ENCODE measurements around the gene SERTM2.

GRCh38 chrX:111555406-111555958, 44.0 kb downstream of the SERTM2 start:
- no peak for TF ChIP-seq SP2 (IDR thresholded peaks at IDR 0.05; ENCODE audit: low read length)
- no peak for TF ChIP-seq POLR2A (IDR thresholded peaks at IDR 0.05; ENCODE audit: control extremely low read depth in 1 of 2, low read depth in 2 of 2, low read length in 2 of 2)
- TF ChIP-seq CTCF (IDR thresholded peaks at IDR 0.05; ENCODE audit: control extremely low read depth in 1 of 3, insufficient read depth in 1 of 3, low read depth in 1 of 3, low read length in 3 of 3): no peak
- TF ChIP-seq EZH2 (IDR thresholded peaks at IDR 0.05; ENCODE audit: low read depth, low read length, severe bottlenecking): no peak
- TF ChIP-seq FOSL1 (IDR thresholded peaks at IDR 0.05; ENCODE audit: insufficient read depth, low read depth, low read length): no peak
- TF ChIP-seq EP300 (IDR thresholded peaks at IDR 0.05; ENCODE audit: borderline replicate concordance in 1 of 2, low read depth in 2 of 2, low read length in 2 of 2): no peak
- TF ChIP-seq GABPA (IDR thresholded peaks at IDR 0.05; ENCODE audit: borderline replicate concordance, insufficient read depth, low read length): no peak
- no peak for TF ChIP-seq CBX8 (IDR thresholded peaks at IDR 0.05; ENCODE audit: borderline replicate concordance, low read depth, low read length)
- TF ChIP-seq KDM1A (IDR thresholded peaks at IDR 0.05; ENCODE audit: borderline replicate concordance, low read length): no peak
- peak; percentile 28 for TF ChIP-seq ASH2L (IDR thresholded peaks at IDR 0.05; ENCODE audit: low read length)
- TF ChIP-seq GTF2F1 (IDR thresholded peaks at IDR 0.05; ENCODE audit: borderline replicate concordance, low read depth, low read length): no peak
